ENCODE data around the gene CNOT3.

DNA sequence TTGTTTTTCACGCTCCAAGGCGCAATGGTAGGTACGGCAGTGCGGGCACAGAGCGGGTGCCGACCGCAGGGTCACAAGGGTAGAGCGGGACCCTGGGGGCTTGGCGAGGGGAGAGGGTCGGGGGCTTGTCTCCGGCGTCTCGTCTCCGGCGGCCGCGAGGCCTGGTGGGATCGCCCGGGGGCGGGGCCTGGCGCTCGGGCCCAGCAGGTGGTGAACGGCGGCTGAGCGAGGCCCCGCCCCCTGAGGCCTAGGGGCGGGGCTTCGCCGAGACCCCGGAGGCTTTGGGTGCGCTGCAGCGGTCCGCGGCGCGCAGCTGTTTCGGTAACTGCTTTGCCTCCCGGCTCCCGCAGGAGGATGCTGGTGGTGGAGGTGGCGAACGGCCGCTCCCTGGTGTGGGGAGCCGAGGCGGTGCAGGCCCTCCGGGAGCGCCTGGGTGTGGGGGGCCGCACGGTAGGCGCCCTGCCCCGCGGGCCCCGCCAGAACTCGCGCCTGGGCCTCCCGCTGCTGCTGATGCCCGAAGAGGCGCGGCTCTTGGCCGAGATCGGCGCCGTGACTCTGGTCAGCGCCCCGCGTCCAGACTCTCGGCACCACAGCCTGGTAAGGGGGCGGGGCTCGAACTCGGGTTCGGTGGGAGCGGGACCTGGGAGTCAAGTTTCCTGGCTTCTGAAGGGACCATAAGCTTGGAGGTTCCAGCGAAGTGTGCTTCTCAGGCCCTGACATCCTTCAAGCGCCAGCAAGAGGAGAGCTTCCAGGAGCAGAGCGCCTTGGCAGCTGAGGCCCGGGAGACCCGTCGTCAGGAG lies 53.6 kb downstream of the CNOT3 start, which contains the start of gene TSEN34:
- TF ChIP-seq, protein P1, sequence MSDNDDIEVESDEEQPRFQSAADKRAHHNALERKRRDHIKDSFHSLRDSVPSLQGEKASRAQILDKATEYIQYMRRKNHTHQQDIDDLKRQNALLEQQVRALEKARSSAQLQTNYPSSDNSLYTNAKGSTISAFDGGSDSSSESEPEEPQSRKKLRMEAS (IDR thresholded peaks at IDR 0.05): no peak
- TF ChIP-seq USF1 (IDR thresholded peaks at IDR 0.05) (no peak), RAD21 (IDR thresholded peaks at IDR 0.05; ENCODE audit: low read depth) (no peak), NFIC (IDR thresholded peaks at IDR 0.05) (no peak), CEBPB (IDR thresholded peaks at IDR 0.05) (no peak), CREB1 (IDR thresholded peaks at IDR 0.05; ENCODE audit: low read depth) (no peak), EP300 (IDR thresholded peaks at IDR 0.05; ENCODE audit: borderline replicate concordance) (no peak), YY1 (IDR thresholded peaks at IDR 0.05; ENCODE audit: low read depth) (0 out of 2 replicates have a peak, but pooled peaks have one; percentile 7), TEAD4 (IDR thresholded peaks at IDR 0.05) (no peak), TCF12 (IDR thresholded peaks at IDR 0.05; ENCODE audit: low read depth) (no peak; the same call in 1 of the 2 replicates)
- TF ChIP-seq, protein P2, sequence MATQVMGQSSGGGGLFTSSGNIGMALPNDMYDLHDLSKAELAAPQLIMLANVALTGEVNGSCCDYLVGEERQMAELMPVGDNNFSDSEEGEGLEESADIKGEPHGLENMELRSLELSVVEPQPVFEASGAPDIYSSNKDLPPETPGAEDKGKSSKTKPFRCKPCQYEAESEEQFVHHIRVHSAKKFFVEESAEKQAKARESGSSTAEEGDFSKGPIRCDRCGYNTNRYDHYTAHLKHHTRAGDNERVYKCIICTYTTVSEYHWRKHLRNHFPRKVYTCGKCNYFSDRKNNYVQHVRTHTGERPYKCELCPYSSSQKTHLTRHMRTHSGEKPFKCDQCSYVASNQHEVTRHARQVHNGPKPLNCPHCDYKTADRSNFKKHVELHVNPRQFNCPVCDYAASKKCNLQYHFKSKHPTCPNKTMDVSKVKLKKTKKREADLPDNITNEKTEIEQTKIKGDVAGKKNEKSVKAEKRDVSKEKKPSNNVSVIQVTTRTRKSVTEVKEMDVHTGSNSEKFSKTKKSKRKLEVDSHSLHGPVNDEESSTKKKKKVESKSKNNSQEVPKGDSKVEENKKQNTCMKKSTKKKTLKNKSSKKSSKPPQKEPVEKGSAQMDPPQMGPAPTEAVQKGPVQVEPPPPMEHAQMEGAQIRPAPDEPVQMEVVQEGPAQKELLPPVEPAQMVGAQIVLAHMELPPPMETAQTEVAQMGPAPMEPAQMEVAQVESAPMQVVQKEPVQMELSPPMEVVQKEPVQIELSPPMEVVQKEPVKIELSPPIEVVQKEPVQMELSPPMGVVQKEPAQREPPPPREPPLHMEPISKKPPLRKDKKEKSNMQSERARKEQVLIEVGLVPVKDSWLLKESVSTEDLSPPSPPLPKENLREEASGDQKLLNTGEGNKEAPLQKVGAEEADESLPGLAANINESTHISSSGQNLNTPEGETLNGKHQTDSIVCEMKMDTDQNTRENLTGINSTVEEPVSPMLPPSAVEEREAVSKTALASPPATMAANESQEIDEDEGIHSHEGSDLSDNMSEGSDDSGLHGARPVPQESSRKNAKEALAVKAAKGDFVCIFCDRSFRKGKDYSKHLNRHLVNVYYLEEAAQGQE (IDR thresholded peaks at IDR 0.05; ENCODE audit: low read depth): 0 out of 2 replicates have a peak, but pooled peaks have one; percentile 27

Data from Ishikawa (cell line).